Upper lobe of left lung (tissue), 6 donors: ENCODE data around the gene HAPLN1. TPM values are rescaled to one million over a fixed set of nuclear protein-coding genes. Genes with fewer than 3 reads are reported as not detected.

Experiments used
- ATAC-seq, 2 donors: fragments of 200-7000 bp; cut with Tn5 transposase; one replicate each; pipeline ENCODE4 v1.9.1; 2022; ENCODE audit warnings: mild to moderate bottlenecking in 2 of 2, moderate library complexity in 2 of 2; ENCODE audit not compliant: low FRiP score in 2 of 2
- DNase-seq, 2 donors: peaks; one replicate each; pipeline ENCODE4 v3.0.0-alpha.2; 2019 to 2020
- H3K27ac ChIP-seq, 4 donors: fragments of 200-600 bp; sonication (generic); one replicate each; pipeline ENCODE4 v1.5.1; 2016 to 2019
- H3K27me3 ChIP-seq, 4 donors: fragments of 200-600 bp; sonication (generic); one replicate each; pipeline ENCODE4 v1.5.1; 2017 to 2019
- H3K36me3 ChIP-seq, 4 donors: fragments of 200-600 bp; sonication (generic); one replicate each; pipeline ENCODE4 v1.5.1; 2016 to 2019
- H3K4me1 ChIP-seq, 4 donors: fragments of 200-600 bp; sonication (generic); one replicate each; pipeline ENCODE4 v1.5.1; 2018 to 2019
- H3K4me3 ChIP-seq, 4 donors: fragments of 200-600 bp; sonication (generic); one replicate each; pipeline ENCODE4 v1.5.1; 2017 to 2019; ENCODE audit warnings: mild to moderate bottlenecking in 2 of 4, moderate library complexity in 1 of 4
- H3K9me3 ChIP-seq, 4 donors: fragments of 200-600 bp; sonication (generic); one replicate each; pipeline ENCODE4 v1.5.1; 2018 to 2019
- CTCF ChIP-seq, 6 experiments: fragments of 450-650 bp in 4 of 6; fragments of 200-600 bp in 2 of 6; sonication (generic) in 2 of 6; IDR thresholded peaks; one replicate each; pipeline ENCODE4 v1.5.1; 2016 to 2019; ENCODE audit warnings: antibody characterized with exemption in 6 of 6
- EP300 ChIP-seq, 4 donors: sonication (generic); formaldehyde crosslinking; IDR thresholded peaks; one replicate each; pipeline ENCODE4 v1.5.1; 2017; ENCODE audit warnings: antibody characterized with exemption in 4 of 4, control low read depth in 2 of 4
- POLR2A ChIP-seq, 4 donors: fragments of 450-650 bp; IDR thresholded peaks; one replicate each; pipeline ENCODE4 v1.5.1; 2016 to 2017; ENCODE audit warnings: antibody characterized with exemption in 4 of 4, mild to moderate bottlenecking in 2 of 4
- POLR2AphosphoS5 ChIP-seq, 2 donors: sonication (generic); formaldehyde crosslinking; IDR thresholded peaks; one replicate each; pipeline ENCODE4 v1.5.1; 2017; ENCODE audit warnings: antibody characterized with exemption in 2 of 2
- WGBS, 2 donors: methylation state at CpG; one replicate each; pipeline ENCODE4 v1.1.5; 2017 to 2018; 5-methylcytosine and 5-hydroxymethylcytosine counted together
- total RNA-seq, 6 donors: library from RNA; depleted of rRNA in 4 of 6; stranded (reverse); fragments of >200 nt in 4 of 6; gene quantifications; one replicate each; pipeline versions ENCODE4 v1.1.0 to v1.2.1, GENCODE V29; 2016 to 2021
- donor health status: DM: no; HTN: no; CAD: no; lungs with moderate emphysema.
- donor health status: DM: no; HTN: yes; CAD: no; lungs with severe emphysema.

The HAPLN1 gene
- total RNA-seq, 6 donors from 2014 or later, result 0.30 to 0.46 TPM; not detected in 4

GRCh38 chr5:83729362-83729761 is 8.7 kb upstream of the HAPLN1 start:
- no peak for TF ChIP-seq EP300 (IDR thresholded peaks at IDR 0.05)
- no peak for TF ChIP-seq CTCF (IDR thresholded peaks at IDR 0.05)
- no peak for TF ChIP-seq POLR2A (IDR thresholded peaks at IDR 0.05)
- TF ChIP-seq POLR2AphosphoS5 (IDR thresholded peaks at IDR 0.05), result no peak
- H3K36me3 ChIP-seq, result no peaks in the 10 kb centered on the region
- H3K4me3 ChIP-seq, result no peak overlapping the region
- no peaks in the 10 kb centered on the region for H3K4me1 ChIP-seq
- DNase-seq, result no peak
- H3K27ac ChIP-seq, result no peak overlapping the region
- no peak for ATAC-seq
- no peaks in the 10 kb centered on the region for H3K9me3 ChIP-seq
- H3K27me3 ChIP-seq, result no peaks in the 10 kb centered on the region

- Histone ChIP-seq H3K4me1 (peaks cover 6 to 8% (median 8%) of the 10 kb centered on the region in 4 donors), H3K4me3 (no peak overlapping the region), H3K9me3 (no peaks in the 10 kb centered on the region), H3K27ac (no peak overlapping the region), H3K27me3 (no peaks in the 10 kb centered on the region), H3K36me3 (no peaks in the 10 kb centered on the region)
- ATAC-seq (no peak), DNase-seq (no peak)
- WGBS, 2 donors, result 61 to 62% methylated on average over 2 of the region's 2 CpGs
- TF ChIP-seq CTCF (IDR thresholded peaks at IDR 0.05) (no peak), POLR2A (IDR thresholded peaks at IDR 0.05) (no peak), POLR2AphosphoS5 (IDR thresholded peaks at IDR 0.05) (no peak), EP300 (IDR thresholded peaks at IDR 0.05) (no peak)
Measured at GRCh38 chr5:83726912-83727311, 6.3 kb upstream of the HAPLN1 start.

GRCh38 chr5:83724935-83725334 is 4.3 kb upstream of the HAPLN1 start:
- ATAC-seq, result no peak
- Histone ChIP-seq H3K27me3 (peaks cover 0 to 4% (median 0%) of the 10 kb centered on the region in 4 donors), H3K9me3 (no peaks in the 10 kb centered on the region), H3K27ac (no peak overlapping the region), H3K36me3 (no peaks in the 10 kb centered on the region), H3K4me1 (peaks cover 8 to 19% (median 9%) of the 10 kb centered on the region in 4 donors), H3K4me3 (no peak overlapping the region)
- DNase-seq, result no peak
- 70 to 74% methylated on average over 2 of the region's 2 CpGs for WGBS, 2 donors
- TF ChIP-seq CTCF (IDR thresholded peaks at IDR 0.05) (no peak), EP300 (IDR thresholded peaks at IDR 0.05) (no peak), POLR2AphosphoS5 (IDR thresholded peaks at IDR 0.05) (no peak), POLR2A (IDR thresholded peaks at IDR 0.05) (no peak)

GRCh38 chr5:83724001-83724400 is 3.3 kb upstream of the HAPLN1 start:
- Histone ChIP-seq H3K27me3 (peaks cover 0 to 4% (median 0%) of the 10 kb centered on the region in 4 donors), H3K36me3 (no peaks in the 10 kb centered on the region), H3K4me3 (no peak overlapping the region), H3K9me3 (no peaks in the 10 kb centered on the region), H3K4me1 (peaks cover 8 to 19% (median 9%) of the 10 kb centered on the region in 4 donors), H3K27ac (no peak overlapping the region)
- TF ChIP-seq CTCF (IDR thresholded peaks at IDR 0.05) (no peak), EP300 (IDR thresholded peaks at IDR 0.05) (no peak), POLR2A (IDR thresholded peaks at IDR 0.05) (no peak), POLR2AphosphoS5 (IDR thresholded peaks at IDR 0.05) (no peak)
- 62 to 71% methylated on average over 2 of the region's 2 CpGs for WGBS, 2 donors
- no peak for ATAC-seq
- no peak for DNase-seq

- 73 to 79% methylated on average over 7 of the region's 7 CpGs for WGBS, 2 donors
- H3K4me1 ChIP-seq, result peaks cover 8 to 19% (median 9%) of the 10 kb centered on the region in 4 donors
- peaks cover 0 to 4% (median 0%) of the 10 kb centered on the region in 4 donors for H3K27me3 ChIP-seq
- ATAC-seq, result no peak
- H3K4me3 ChIP-seq, result no peak overlapping the region
- no peak overlapping the region for H3K27ac ChIP-seq
- no peaks in the 10 kb centered on the region for H3K9me3 ChIP-seq
- DNase-seq, result no peak
- H3K36me3 ChIP-seq, result no peaks in the 10 kb centered on the region
- TF ChIP-seq POLR2AphosphoS5 (IDR thresholded peaks at IDR 0.05) (no peak), EP300 (IDR thresholded peaks at IDR 0.05) (no peak), CTCF (IDR thresholded peaks at IDR 0.05) (no peak), POLR2A (IDR thresholded peaks at IDR 0.05) (no peak)
Measured at GRCh38 chr5:83723031-83723430, 2.4 kb upstream of the HAPLN1 start.
